ENCODE measurements around the gene ZAP70. TPM values are rescaled to one million over a fixed set of nuclear protein-coding genes. Genes with fewer than 3 reads are reported as not detected.

The ZAP70 gene
- total and polyA plus RNA-seq, 2 of the 13 experiments (the other 11 are each of a cell fraction or from before 2014, with no cell fraction given): 0.51 to 4.0 TPM

- peak; percentile 34; the same call in 1 of the 2 replicates for TF ChIP-seq MNT (IDR thresholded peaks at IDR 0.05)
- TF ChIP-seq PRDM4 (CRISPR knock-in tag; IDR thresholded peaks at IDR 0.05; ENCODE audit: borderline replicate concordance): no peak
- 0 out of 2 replicates have a peak, but pooled peaks have one; percentile 37 for TF ChIP-seq ZNF3 (CRISPR knock-in tag; IDR thresholded peaks at IDR 0.05)
- peak; percentile 82 for TF ChIP-seq GABPB1 (CRISPR knock-in tag; IDR thresholded peaks at IDR 0.05)
- TF ChIP-seq SMAD1 (CRISPR knock-in tag; IDR thresholded peaks at IDR 0.05; ENCODE audit: borderline replicate concordance, low read depth): no peak
- 0 out of 4 replicates have a peak, but pooled peaks of 1 of the 2 experiments have one; percentile 36 for TF ChIP-seq HMGXB4 (CRISPR knock-in tag; IDR thresholded peaks at IDR 0.05; ENCODE audit: borderline replicate concordance in 1 of 2, low read depth in 1 of 2)
- no peak for TF ChIP-seq AFF4 (CRISPR knock-in tag; IDR thresholded peaks at IDR 0.05)
- TF ChIP-seq ZNF589 (CRISPR knock-in tag; conservative IDR thresholded peaks at IDR 0.05): 0 out of 2 replicates have a peak, but pooled peaks have one; percentile 56
- TF ChIP-seq TFAP4 (IDR thresholded peaks at IDR 0.05; ENCODE audit: borderline replicate concordance, low read depth): 0 out of 2 replicates have a peak, but pooled peaks have one; percentile 25
- TF ChIP-seq ZNF574 (CRISPR knock-in tag; IDR thresholded peaks at IDR 0.05): peak; percentile 36; the same call in 1 of the 2 replicates
- no peak for TF ChIP-seq MTF1 (CRISPR knock-in tag; IDR thresholded peaks at IDR 0.05)
- TF ChIP-seq ZNF605 (CRISPR knock-in tag; IDR thresholded peaks at IDR 0.05): no peak
- TF ChIP-seq LCORL (IDR thresholded peaks at IDR 0.05): no peak
- peak; percentile 50; the same call in 1 of the 2 replicates for TF ChIP-seq LCORL (CRISPR knock-in tag; IDR thresholded peaks at IDR 0.05)
Measured at GRCh38 chr2:97713296-97714083, at the start of gene ZAP70 (continued).
